GM12878 (cell line): Measurements from ENCODE around the gene CCDC197. TPM values are rescaled to one million over a fixed set of nuclear protein-coding genes. Genes with fewer than 3 reads are reported as not detected.

Experiments
- BACH1 ChIP-seq: fragments of 450-650 bp; IDR thresholded peaks from 2 replicates; pipeline ENCODE4 v1.6.1; 2017; ENCODE audit warnings: mild to moderate bottlenecking, borderline replicate concordance
- BCL3 ChIP-seq: IDR thresholded peaks from 2 replicates; pipeline ENCODE4 v1.6.1; 2011; ENCODE audit warnings: borderline replicate concordance, low read depth, mild to moderate bottlenecking, moderate library complexity, low read length; ENCODE audit not compliant: insufficient read depth, poor library complexity, severe bottlenecking
- CREM ChIP-seq: IDR thresholded peaks from 2 replicates; pipeline ENCODE4 v1.6.1; 2014; ENCODE audit warnings: antibody characterized with exemption, low read depth
- ETV6 ChIP-seq, 2 experiments: fragments of 450-650 bp in 1 of 2; IDR thresholded peaks in 1 of 2; conservative IDR thresholded peaks in 1 of 2; 2 replicates each; pipeline ENCODE4 v1.6.1; 2014; ENCODE audit warnings: antibody characterized with exemption in 1 of 2, borderline replicate concordance in 1 of 2, low read depth in 1 of 2, mild to moderate bottlenecking in 1 of 2, moderate library complexity in 1 of 2
- GATAD2B ChIP-seq: fragments of 450-650 bp; conservative IDR thresholded peaks from 2 replicates; pipeline ENCODE4 v1.6.1; 2017; ENCODE audit warnings: low read depth, mild to moderate bottlenecking, moderate library complexity
- IRF3 ChIP-seq: fragments of 450-650 bp; IDR thresholded peaks from 2 replicates; pipeline ENCODE4 v1.6.1; 2014; ENCODE audit warnings: mild to moderate bottlenecking
- JUNB ChIP-seq: IDR thresholded peaks from 2 replicates; pipeline ENCODE4 v1.6.1; 2016; ENCODE audit warnings: antibody characterized with exemption, mild to moderate bottlenecking
- MTA2 ChIP-seq: fragments of 450-650 bp; IDR thresholded peaks from 2 replicates; pipeline ENCODE4 v1.6.1; 2016; ENCODE audit warnings: low read depth, mild to moderate bottlenecking, moderate library complexity
- MTA3 ChIP-seq: IDR thresholded peaks from 2 replicates; pipeline ENCODE4 v1.6.1; 2012; ENCODE audit warnings: low read length, inconsistent platforms, borderline replicate concordance
- NBN ChIP-seq: fragments of 450-650 bp; IDR thresholded peaks from 2 replicates; pipeline ENCODE4 v1.6.1; 2016
- PKNOX1 ChIP-seq: fragments of 450-650 bp; IDR thresholded peaks from 2 replicates; pipeline ENCODE4 v1.6.1; 2016; ENCODE audit warnings: mild to moderate bottlenecking
- POU2F2 ChIP-seq: IDR thresholded peaks from 3 replicates; pipeline ENCODE4 v1.6.1; 2011; ENCODE audit warnings: low read depth, mild to moderate bottlenecking, low read length, borderline replicate concordance
- RELB ChIP-seq: fragments of 450-650 bp; IDR thresholded peaks from 2 replicates; pipeline ENCODE4 v1.6.1; 2017; ENCODE audit warnings: low read depth, mild to moderate bottlenecking, moderate library complexity
- SKIL ChIP-seq: fragments of 450-650 bp; IDR thresholded peaks from 2 replicates; pipeline ENCODE4 v1.6.1; 2017; ENCODE audit warnings: mild to moderate bottlenecking, low read depth, inconsistent platforms; ENCODE audit not compliant: poor library complexity, severe bottlenecking
- SPI1 ChIP-seq: IDR thresholded peaks from 2 replicates; pipeline ENCODE4 v1.6.1; 2011; ENCODE audit warnings: low read depth, mild to moderate bottlenecking, low read length, moderate library complexity, borderline replicate concordance; ENCODE audit not compliant: insufficient read depth
- TBL1XR1 ChIP-seq: IDR thresholded peaks from 2 replicates; pipeline ENCODE4 v1.6.1; 2012; ENCODE audit warnings: low read depth, low read length, improper control_type of control experiment
- YY1 ChIP-seq: IDR thresholded peaks from 2 replicates; pipeline ENCODE4 v1.6.1; 2011; ENCODE audit warnings: low read depth, mild to moderate bottlenecking, low read length
- ZBED1 ChIP-seq: IDR thresholded peaks from 2 replicates; pipeline ENCODE4 v1.6.1; 2016; ENCODE audit warnings: borderline replicate concordance
- polyA plus RNA-seq, 11 experiments: library from polyadenylated mRNA; depleted of rRNA in 4 of 11; unstranded in 6 of 11; stranded (reverse) in 5 of 11; fragments of >200 nt; fragmentation: Nextera tagmentation in 4 of 11; fragmentation: Illumina TruSeq in 1 of 11; extraction: Ambion mirVana in 4 of 11; extraction: Trizol in 1 of 11; gene quantifications; 1 replicate in 1 of 11; 2 replicates in 10 of 11; pipeline versions ENCODE4 v1.2.1 to v1.2.3, GENCODE V29; 2011 to 2016; ENCODE audit warnings: inconsistent platforms in 2 of 11, missing spikeins in 2 of 11, low read depth in 1 of 11
- total RNA-seq, 4 experiments: library from RNA; depleted of rRNA in 3 of 4; stranded (reverse); fragments of >200 nt in 3 of 4; fragmentation: Illumina TruSeq in 1 of 4; extraction: Trizol in 1 of 4; gene quantifications; 2 replicates each; pipeline versions ENCODE4 v1.2.1 to v1.2.3, GENCODE V29; 2013 to 2021

CCDC197 gene
- total and polyA plus RNA-seq, 10 of the 15 experiments (the other 5 are each of a cell fraction or from before 2014, with no cell fraction given) = 0.12 TPM; not detected in 9

DNA sequence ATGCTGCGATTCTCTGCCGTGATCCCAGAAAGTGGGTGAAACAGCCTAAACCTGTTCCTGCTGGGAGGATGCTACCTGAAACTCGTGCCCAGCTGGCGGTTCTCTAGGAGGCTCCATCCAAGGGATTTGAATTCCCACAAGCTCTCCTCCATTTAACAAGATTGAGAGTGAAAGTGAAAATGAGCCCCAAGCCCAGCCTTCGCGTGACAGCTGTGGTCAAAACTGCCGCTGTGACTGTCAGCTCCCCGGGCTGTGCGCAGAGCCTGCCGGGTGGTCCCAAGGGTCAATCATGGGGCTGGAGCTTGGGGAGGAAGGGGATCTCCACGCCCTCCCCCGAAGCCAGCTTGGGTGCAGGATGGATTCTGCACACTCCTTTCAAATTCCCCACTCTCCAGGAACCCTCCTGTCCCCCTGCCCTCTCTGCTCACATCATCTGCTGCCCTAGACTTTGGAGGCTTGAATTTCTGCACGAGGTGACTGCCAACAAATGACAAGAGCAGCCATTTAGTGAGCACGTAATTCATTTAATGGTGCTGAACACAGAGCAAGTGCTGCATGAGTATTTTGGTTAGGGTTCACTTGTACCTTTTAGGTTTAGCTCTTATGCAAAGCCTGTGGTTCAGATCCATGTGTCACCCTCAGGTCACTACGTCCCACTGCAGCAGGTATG, 26.0 kb upstream of the CCDC197 start (continued):
- TF ChIP-seq MTA2 = peak; percentile 91
- TF ChIP-seq GATAD2B = peak; percentile 68
- peak; percentile 73 for TF ChIP-seq CREM
- TF ChIP-seq ZBED1 = 0 out of 2 replicates have a peak, but pooled peaks have one; percentile 14
- TF ChIP-seq MTA3 = no peak
- peak; percentile 45; the same call in 1 of the 2 replicates for TF ChIP-seq YY1
- TF ChIP-seq JUNB = peak; percentile 50
- peak; percentile 93 for TF ChIP-seq RELB
- peak; percentile 99 for TF ChIP-seq POU2F2
- TF ChIP-seq BACH1 = peak; percentile 22; the same call in 1 of the 2 replicates
- peak; percentile 45; the same call in 1 of the 2 replicates for TF ChIP-seq SPI1
- TF ChIP-seq TBL1XR1 = peak; percentile 29; the same call in 1 of the 2 replicates
- TF ChIP-seq BCL3 = peak; percentile 31
- TF ChIP-seq SKIL = peak; percentile 72
- TF ChIP-seq NBN = peak; percentile 90
- TF ChIP-seq IRF3 = peak; percentile 6; the same call in 1 of the 2 replicates
- peak; percentile 91 for TF ChIP-seq PKNOX1
- peak in 1 of 2 experiments; percentile 63; a peak in 1 of 4 replicates for TF ChIP-seq ETV6 (conservative IDR thresholded peaks at IDR 0.05 in 1 of 2, IDR thresholded peaks at IDR 0.05 in 1 of 2; ENCODE audit: borderline replicate concordance in 1 of 2, low read depth in 1 of 2)
